CD14-positive monocyte (primary cell): Measurements from ENCODE around the gene COQ9. TPM values are rescaled to one million over a fixed set of nuclear protein-coding genes. Genes with fewer than 3 reads are reported as not detected.

Experiments
- DNase-seq, 3 donors: peaks; one replicate each; pipeline ENCODE4 v3.0.0-alpha.2; 2011 to 2022
- H2AFZ ChIP-seq: 2 replicates; pipeline ENCODE4 v1.6.0; 2012; ENCODE audit warnings: mild to moderate bottlenecking, low read depth, low read length, inconsistent platforms; ENCODE audit not compliant: insufficient read depth, poor library complexity, severe bottlenecking
- H3K27ac ChIP-seq, 2 donors: 1 replicate in 1 of 2; 2 replicates in 1 of 2; pipeline ENCODE4 v1.5.1; 2012 to 2013; ENCODE audit warnings: low read length in 2 of 2, control low read depth in 1 of 2, inconsistent platforms in 1 of 2, low read depth in 1 of 2, mild to moderate bottlenecking in 1 of 2
- H3K27me3 ChIP-seq, 2 donors: one replicate each; pipeline versions ENCODE4 v1.6.0 to v1.6.1; 2011 to 2013; ENCODE audit warnings: low read length in 2 of 2; ENCODE audit not compliant: control insufficient read depth in 2 of 2, insufficient read depth in 2 of 2
- H3K36me3 ChIP-seq, 2 donors: replicated peaks in 1 of 2; 1 replicate in 1 of 2; 2 replicates in 1 of 2; pipeline versions ENCODE4 v1.5.1 to v1.6.1; 2012 to 2013; ENCODE audit warnings: low read length in 2 of 2, control low read depth in 1 of 2, inconsistent platforms in 1 of 2, mild to moderate bottlenecking in 1 of 2; ENCODE audit not compliant: insufficient read depth in 2 of 2, control insufficient read depth in 1 of 2
- H3K4me1 ChIP-seq, 2 donors: 1 replicate in 1 of 2; 2 replicates in 1 of 2; pipeline versions ENCODE4 v1.5.1 to v1.6.1; 2012 to 2013; ENCODE audit warnings: low read length in 2 of 2, control low read depth in 1 of 2, inconsistent platforms in 1 of 2, mild to moderate bottlenecking in 1 of 2, moderate library complexity in 1 of 2; ENCODE audit not compliant: insufficient read depth in 2 of 2, control insufficient read depth in 1 of 2
- H3K4me2 ChIP-seq: replicated peaks from 2 replicates; pipeline ENCODE3; 2012; ENCODE audit warnings: low read length, moderate library complexity, mild to moderate bottlenecking; ENCODE audit not compliant: poor library complexity, severe bottlenecking; ENCODE audit errors: extremely low read depth
- H3K4me3 ChIP-seq, 3 experiments: fragments of 200-600 bp in 1 of 3; sonication (generic) in 1 of 3; replicated peaks in 1 of 3; 1 replicate in 2 of 3; 2 replicates in 1 of 3; pipeline ENCODE4 v1.5.1; 2011 to 2013; ENCODE audit warnings: low read length in 3 of 3, mild to moderate bottlenecking in 3 of 3, control low read depth in 2 of 3, low read depth in 2 of 3, inconsistent platforms in 1 of 3, moderate library complexity in 1 of 3
- H3K79me2 ChIP-seq: 2 replicates; pipeline ENCODE4 v1.6.0; 2012; ENCODE audit warnings: mild to moderate bottlenecking, control low read depth, inconsistent platforms, low read length, moderate library complexity; ENCODE audit not compliant: insufficient read depth
- H3K9ac ChIP-seq: 2 replicates; pipeline ENCODE4 v1.6.0; 2017; ENCODE audit warnings: low read length, mild to moderate bottlenecking; ENCODE audit not compliant: insufficient read depth, poor library complexity, severe bottlenecking
- H3K9me3 ChIP-seq, 2 donors: replicated peaks in 1 of 2; 1 replicate in 1 of 2; 2 replicates in 1 of 2; pipeline versions ENCODE4 v1.5.1 to v1.6.1; 2012 to 2013; ENCODE audit warnings: low read length in 2 of 2, control low read depth in 1 of 2; ENCODE audit not compliant: control insufficient read depth in 1 of 2, insufficient read depth in 1 of 2
- H4K20me1 ChIP-seq: 2 replicates; pipeline ENCODE4 v1.6.0; 2012; ENCODE audit warnings: mild to moderate bottlenecking, low read length, control low read depth, moderate library complexity; ENCODE audit not compliant: insufficient read depth
- H3K27ac Mint-ChIP-seq, 7 donors: one replicate each; pipeline ENCODE4 v1.8.0; 2020; ENCODE audit warnings: mild to moderate bottlenecking in 7 of 7, mixed read lengths in 7 of 7, moderate library complexity in 6 of 7, inconsistent platforms in 2 of 7
- H3K27me3 Mint-ChIP-seq, 3 donors: one replicate each; pipeline ENCODE4 v1.8.0; 2021 to 2022; ENCODE audit warnings: low read depth in 3 of 3, mild to moderate bottlenecking in 3 of 3, mixed read lengths in 3 of 3, moderate library complexity in 3 of 3, inconsistent platforms in 1 of 3
- H3K36me3 Mint-ChIP-seq, 2 donors: one replicate each; pipeline ENCODE4 v1.8.0; 2020; ENCODE audit warnings: mixed read lengths in 2 of 2, inconsistent platforms in 1 of 2, mild to moderate bottlenecking in 1 of 2
- H3K4me1 Mint-ChIP-seq: one replicate; pipeline ENCODE4 v1.8.0; 2020; ENCODE audit warnings: mild to moderate bottlenecking, mixed read lengths
- H3K4me3 Mint-ChIP-seq, 2 donors: one replicate each; pipeline ENCODE4 v1.8.0; 2020; ENCODE audit warnings: mild to moderate bottlenecking in 2 of 2, mixed read lengths in 2 of 2, moderate library complexity in 1 of 2
- H3K9me3 Mint-ChIP-seq, 7 donors: one replicate each; pipeline ENCODE4 v1.8.0; 2020 to 2022; ENCODE audit warnings: mixed read lengths in 7 of 7, mild to moderate bottlenecking in 6 of 7, moderate library complexity in 6 of 7, inconsistent platforms in 2 of 7
- CTCF ChIP-seq: fragments of 200-600 bp; IDR thresholded peaks from one replicate; pipeline ENCODE4 v1.8.0; 2022; ENCODE audit warnings: antibody characterized with exemption, mild to moderate bottlenecking
- WGBS: methylation state at CpG from one replicate; pipeline ENCODE4 v1.1.5; 2013; ENCODE audit warnings: missing lambda C conversion rate; ENCODE audit not compliant: insufficient coverage; 5-methylcytosine and 5-hydroxymethylcytosine counted together
- intact Hi-C, 2 donors: fragments of 100-400 bp; cut with micrococcal nuclease; formaldehyde crosslinking; loops; one replicate each; pipeline versions ENCODE4 v1.15.0 to v1.15.1; 2023
- polyA plus RNA-seq, 3 donors: library from polyadenylated mRNA; depleted of rRNA in 1 of 3; unstranded in 2 of 3; stranded (reverse) in 1 of 3; fragments of 300-500 nt in 2 of 3; fragments of >200 nt in 1 of 3; fragmentation: Illumina TruSeq in 2 of 3; gene quantifications; 1 replicate in 2 of 3; 2 replicates in 1 of 3; pipeline ENCODE4 v1.2.3, GENCODE V29; 2012 to 2021

COQ9 gene
- polyA plus RNA-seq, 3 donors = 32.7 to 47.8 (median 38.4) TPM

DNA sequence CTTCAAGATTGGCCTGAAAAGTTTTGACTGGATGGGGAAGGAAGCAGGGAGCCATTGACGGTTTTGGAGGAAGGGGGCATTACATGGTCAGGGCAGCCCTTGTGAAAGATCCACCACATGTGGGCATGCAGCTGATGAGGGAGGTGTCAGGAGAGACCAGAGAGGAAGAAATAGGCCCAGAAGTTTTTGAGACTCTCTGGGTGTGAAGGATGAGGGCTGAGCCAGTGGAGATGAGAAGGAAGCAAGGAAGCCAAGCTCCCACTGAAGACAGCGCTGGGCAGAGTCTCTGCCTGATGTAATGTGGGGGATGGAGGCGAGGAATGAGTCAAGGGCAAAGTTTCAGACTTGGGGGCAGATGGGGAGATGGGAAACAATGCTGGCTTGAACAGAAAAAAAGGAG, 42.2 kb upstream of the COQ9 start:
- intact Hi-C loops = no loop called here
- H3K9ac ChIP-seq = no peak overlapping the region
- no peak for DNase-seq

DNA sequence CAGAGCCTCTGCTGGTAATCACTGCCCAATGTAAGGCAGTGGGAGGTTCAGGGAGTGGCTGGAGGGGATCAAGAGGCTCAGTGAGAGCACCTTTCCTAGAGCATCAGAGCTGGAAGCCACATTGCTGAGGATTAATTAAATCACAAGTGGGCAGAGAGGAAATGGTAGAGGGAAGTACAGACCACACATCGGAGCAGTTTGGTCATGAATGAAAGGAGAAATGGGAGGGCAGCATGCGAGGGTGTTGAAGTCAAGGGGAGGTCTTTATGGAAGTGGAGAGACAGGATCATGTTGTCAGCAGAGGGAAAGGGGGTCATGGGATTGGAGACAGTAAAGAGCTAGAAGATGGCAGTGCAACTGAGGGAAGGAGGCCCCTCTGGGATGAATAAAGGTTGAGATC, 40.4 kb upstream of the COQ9 start:
- Mint-ChIP-seq H3K4me3 (no peak overlapping the region), H3K4me1 (peaks cover 10% of the 10 kb centered on the region)

More for the DNA sequence above, 42.2 kb upstream of the COQ9 start:
- Mint-ChIP-seq H3K27me3 (peaks cover 6 to 19% (median 18%) of the 10 kb centered on the region in 3 donors), H3K27ac (no peak overlapping the region), H3K36me3 (no peaks in the 10 kb centered on the region), H3K4me3 (peak overlapping the region in 1 of 2 donors; percentile 33), H3K9me3 (peaks cover 0 to 4% (median 0%) of the 10 kb centered on the region in 7 donors), H3K4me1 (peaks cover 10% of the 10 kb centered on the region)
- no peak overlapping the region for H3K27ac ChIP-seq
- peaks cover 17 to 25% of the 10 kb centered on the region in 2 donors for H3K4me1 ChIP-seq
- H4K20me1 ChIP-seq = no peaks in the 10 kb centered on the region
- no peaks in the 10 kb centered on the region for H3K36me3 ChIP-seq
- H3K27me3 ChIP-seq = peaks cover 0 to 3% of the 10 kb centered on the region in 2 donors
- H3K79me2 ChIP-seq = no peaks in the 10 kb centered on the region
- H3K9me3 ChIP-seq = no peaks in the 10 kb centered on the region
- no peak for TF ChIP-seq CTCF
- no peak overlapping the region for H3K4me3 ChIP-seq
- no peak overlapping the region for H2AFZ ChIP-seq
- no peak overlapping the region for H3K4me2 ChIP-seq
- WGBS = 58% methylated on average over 3 of the region's 3 CpGs

More for the DNA sequence above, 40.4 kb upstream of the COQ9 start:
- intact Hi-C loops = no loop called here
- H3K27ac ChIP-seq = no peak overlapping the region
- H3K27me3 ChIP-seq = peaks cover 0 to 3% of the 10 kb centered on the region in 2 donors
- Mint-ChIP-seq H3K36me3 (no peaks in the 10 kb centered on the region), H3K27ac (no peak overlapping the region), H3K9me3 (peaks cover 0 to 1% (median 0%) of the 10 kb centered on the region in 7 donors), H3K27me3 (peaks cover 6 to 18% (median 17%) of the 10 kb centered on the region in 3 donors)
- no peak overlapping the region for H3K4me2 ChIP-seq
- 0% methylated on average over 2 of the region's 2 CpGs for WGBS
- no peak for TF ChIP-seq CTCF
- no peaks in the 10 kb centered on the region for H4K20me1 ChIP-seq
- H3K79me2 ChIP-seq = no peaks in the 10 kb centered on the region
- H3K9me3 ChIP-seq = no peaks in the 10 kb centered on the region
- H3K9ac ChIP-seq = no peak overlapping the region
- no peak for DNase-seq
- peaks cover 17 to 25% of the 10 kb centered on the region in 2 donors for H3K4me1 ChIP-seq
- peak overlapping the region; percentile 4 for H2AFZ ChIP-seq
- H3K4me3 ChIP-seq = no peak overlapping the region
- H3K36me3 ChIP-seq = no peaks in the 10 kb centered on the region
